Upper lobe of left lung (tissue), 4 donors: ENCODE results near the gene CDKN2AIPNL.

Source experiments
- CTCF ChIP-seq, 6 experiments: fragments of 450-650 bp in 4 of 6; fragments of 200-600 bp in 2 of 6; sonication (generic) in 2 of 6; IDR thresholded peaks; one replicate each; pipeline ENCODE4 v1.5.1; 2016 to 2019; ENCODE audit warnings: antibody characterized with exemption in 6 of 6
- EP300 ChIP-seq, 4 donors: sonication (generic); formaldehyde crosslinking; IDR thresholded peaks; one replicate each; pipeline ENCODE4 v1.5.1; 2017; ENCODE audit warnings: antibody characterized with exemption in 4 of 4, control low read depth in 2 of 4

DNA sequence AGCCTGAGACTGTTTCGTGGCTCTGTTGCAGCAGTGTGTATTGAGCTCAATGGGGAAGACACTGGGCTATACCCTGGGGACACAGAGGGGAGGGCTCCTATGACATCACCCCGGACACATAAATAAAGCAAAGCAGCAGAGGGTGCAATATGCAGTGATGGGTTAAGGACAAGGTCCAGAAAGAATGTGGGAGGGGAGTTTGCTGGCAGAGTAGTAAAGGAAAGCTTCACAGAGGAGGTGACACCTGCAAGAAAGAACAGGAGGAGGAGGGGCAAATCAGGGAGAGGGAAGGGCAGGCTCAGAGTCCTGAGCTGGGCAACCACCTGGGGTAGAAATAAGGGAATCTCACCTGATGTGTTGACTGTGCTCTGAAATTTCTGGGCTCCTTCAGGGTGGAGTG, 35.3 kb upstream of the CDKN2AIPNL start:
- TF ChIP-seq EP300 (IDR thresholded peaks at IDR 0.05) (no peak), CTCF (IDR thresholded peaks at IDR 0.05) (no peak)
